Duodenal mucosa (tissue), 2 donors: ENCODE data around the gene MUC4.
"Not testable (repeated sequence)": the region's sequence is repeated elsewhere in the genome, so short reads cannot be mapped to it uniquely, and the experiment has no call there.

Source experiments
- H3K27ac ChIP-seq: one replicate; pipeline ENCODE4 v1.7.0; 2013; ENCODE audit warnings: low read depth, low read length
- H3K27me3 ChIP-seq, 2 donors: one replicate each; pipeline ENCODE4 v1.7.0; 2013; ENCODE audit warnings: low read length in 2 of 2, control low read depth in 1 of 2; ENCODE audit not compliant: insufficient read depth in 2 of 2, control insufficient read depth in 1 of 2
- H3K36me3 ChIP-seq, 2 donors: one replicate each; pipeline ENCODE4 v1.7.0; 2013; ENCODE audit warnings: low read length in 2 of 2, control low read depth in 1 of 2; ENCODE audit not compliant: insufficient read depth in 2 of 2, control insufficient read depth in 1 of 2
- H3K4me1 ChIP-seq, 2 donors: one replicate each; pipeline ENCODE4 v1.7.0; 2013; ENCODE audit warnings: low read length in 2 of 2, control low read depth in 1 of 2; ENCODE audit not compliant: insufficient read depth in 2 of 2, control insufficient read depth in 1 of 2
- H3K4me3 ChIP-seq, 2 donors: one replicate each; pipeline ENCODE4 v1.7.0; 2013; ENCODE audit warnings: low read length in 2 of 2, low read depth in 1 of 2
- H3K9ac ChIP-seq, 2 donors: one replicate each; pipeline ENCODE4 v1.7.0; 2013; ENCODE audit warnings: low read length in 2 of 2, low read depth in 1 of 2
- H3K9me3 ChIP-seq, 2 donors: one replicate each; pipeline ENCODE4 v1.7.0; 2013; ENCODE audit warnings: low read length in 2 of 2, control low read depth in 1 of 2; ENCODE audit not compliant: control insufficient read depth in 1 of 2

MUC4 gene

GRCh38 chr3:195812366-195812765 is 637 bp upstream of the MUC4 start:
- Histone ChIP-seq H3K27me3 (peaks cover 0 to 4% of the 10 kb centered on the region in 2 donors), H3K9me3 (no peaks in the 10 kb centered on the region), H3K27ac (no peak overlapping the region), H3K36me3 (no peaks in the 10 kb centered on the region), H3K4me1 (no peaks in the 10 kb centered on the region), H3K4me3 (no peak overlapping the region), H3K9ac (no peak overlapping the region)

- Histone ChIP-seq H3K27ac (no peak overlapping the region), H3K4me1 (no peaks in the 10 kb centered on the region), H3K36me3 (no peaks in the 10 kb centered on the region), H3K9me3 (no peaks in the 10 kb centered on the region), H3K9ac (no peak overlapping the region), H3K27me3 (peaks cover 0 to 4% of the 10 kb centered on the region in 2 donors), H3K4me3 (no peak overlapping the region)
Measured at GRCh38 chr3:195810455-195810845, 1.3 kb downstream of the MUC4 start.

GRCh38 chr3:195809796-195810454 is 1.8 kb downstream of the MUC4 start:
- H3K36me3 ChIP-seq, result no peaks in the 10 kb centered on the region
- H3K4me1 ChIP-seq, result peaks cover 0 to 3% of the 10 kb centered on the region in 2 donors
- no peaks in the 10 kb centered on the region for H3K9me3 ChIP-seq
- H3K4me3 ChIP-seq, result no peak overlapping the region
- H3K9ac ChIP-seq, result no peak overlapping the region
- H3K27ac ChIP-seq, result no peak overlapping the region
- H3K27me3 ChIP-seq, result peaks cover 0 to 4% of the 10 kb centered on the region in 2 donors

GRCh38 chr3:195809291-195809785 is 2.4 kb downstream of the MUC4 start:
- Histone ChIP-seq H3K9ac (no peak overlapping the region), H3K27me3 (peaks cover 0 to 4% of the 10 kb centered on the region in 2 donors), H3K9me3 (no peaks in the 10 kb centered on the region), H3K27ac (no peak overlapping the region), H3K36me3 (no peaks in the 10 kb centered on the region), H3K4me1 (peaks cover 4 to 9% of the 10 kb centered on the region in 2 donors), H3K4me3 (no peak overlapping the region)

- Histone ChIP-seq H3K36me3 (no peaks in the 10 kb centered on the region), H3K9ac (no peak overlapping the region), H3K4me1 (peaks cover 9 to 12% of the 10 kb centered on the region in 2 donors), H3K4me3 (no peak overlapping the region), H3K27me3 (peaks cover 0 to 4% of the 10 kb centered on the region in 2 donors), H3K27ac (no peak overlapping the region), H3K9me3 (no peaks in the 10 kb centered on the region)
Measured at GRCh38 chr3:195808741-195809290, 2.9 kb downstream of the MUC4 start.

- Histone ChIP-seq H3K27ac (no peak overlapping the region), H3K9me3 (no peaks in the 10 kb centered on the region), H3K4me1 (peaks cover 9 to 12% of the 10 kb centered on the region in 2 donors), H3K9ac (no peak overlapping the region), H3K27me3 (peaks cover 0 to 4% of the 10 kb centered on the region in 2 donors), H3K4me3 (no peak overlapping the region), H3K36me3 (no peaks in the 10 kb centered on the region)
Measured at GRCh38 chr3:195807681-195808121, 4.0 kb downstream of the MUC4 start.

GRCh38 chr3:195806916-195807231 is 4.9 kb downstream of the MUC4 start:
- no peak overlapping the region for H3K27ac ChIP-seq
- H3K9ac ChIP-seq, result no peak overlapping the region

GRCh38 chr3:195806211-195806915 is 5.4 kb downstream of the MUC4 start:
- peaks cover 17 to 21% of the 10 kb centered on the region in 2 donors for H3K4me1 ChIP-seq
- no peaks in the 10 kb centered on the region for H3K9me3 ChIP-seq
- no peak overlapping the region for H3K9ac ChIP-seq
- no peak overlapping the region for H3K27ac ChIP-seq
- no peaks in the 10 kb centered on the region for H3K36me3 ChIP-seq
- H3K4me3 ChIP-seq, result no peak overlapping the region
- H3K27me3 ChIP-seq, result peaks cover 0 to 5% of the 10 kb centered on the region in 2 donors

More at GRCh38 chr3:195806916-195807231, 4.9 kb downstream of the MUC4 start:
- Histone ChIP-seq H3K27me3 (peaks cover 0 to 4% of the 10 kb centered on the region in 2 donors), H3K9me3 (no peaks in the 10 kb centered on the region), H3K4me3 (no peak overlapping the region), H3K4me1 (peaks cover 16 to 19% of the 10 kb centered on the region in 2 donors), H3K36me3 (no peaks in the 10 kb centered on the region)

GRCh38 chr3:195805588-195805987 is 6.1 kb downstream of the MUC4 start:
- H3K27ac ChIP-seq, H3K9me3 ChIP-seq, H3K4me3 ChIP-seq, H3K27me3 ChIP-seq, H3K36me3 ChIP-seq, H3K9ac ChIP-seq: not testable (repeated sequence)
- H3K4me1 ChIP-seq, result peaks cover 17 to 21% of the 10 kb centered on the region in 2 donors

- H3K36me3 ChIP-seq, result no peaks in the 10 kb centered on the region
- peaks cover 17 to 21% of the 10 kb centered on the region in 2 donors for H3K4me1 ChIP-seq
- no peak overlapping the region for H3K9ac ChIP-seq
- peaks cover 0 to 5% of the 10 kb centered on the region in 2 donors for H3K27me3 ChIP-seq
- no peak overlapping the region for H3K4me3 ChIP-seq
- H3K27ac ChIP-seq, result no peak overlapping the region
- H3K9me3 ChIP-seq, result no peaks in the 10 kb centered on the region
Measured at GRCh38 chr3:195805181-195805580, 6.5 kb downstream of the MUC4 start.
